B cell (primary cell): ENCODE data around the gene ACAP2. TPM values are rescaled to one million over a fixed set of nuclear protein-coding genes. Genes with fewer than 3 reads are reported as not detected.

Source experiments
- ATAC-seq: fragments of 200-7000 bp; cut with Tn5 transposase; one replicate; pipeline ENCODE4 v1.10.0; 2021; ENCODE audit warnings: low read depth, mild to moderate bottlenecking, moderate number of reproducible peaks, moderate library complexity
- CTCF ChIA-PET: fragments of 350-600 bp; sonication (Branson Sonifier 250); formaldehyde crosslinking; loops from one replicate; lab custom pipeline; 2021; ENCODE audit warnings: antibody characterized with exemption, inconsistent platforms; lab: Charles Lee
- POLR2A ChIA-PET: fragments of 350-600 bp; sonication (Branson Sonifier 250); formaldehyde crosslinking; loops from one replicate; lab custom pipeline; 2021; ENCODE audit warnings: antibody characterized with exemption; lab: Charles Lee
- DNase-seq: peaks from one replicate; pipeline ENCODE4 v3.0.0; 2013
- H2AFZ ChIP-seq: 2 replicates; pipeline ENCODE4 v1.6.1; 2012; ENCODE audit warnings: mild to moderate bottlenecking, low read depth, low read length; ENCODE audit not compliant: insufficient read depth, poor library complexity, severe bottlenecking
- H3K27ac ChIP-seq, 2 donors: 1 replicate in 1 of 2; 2 replicates in 1 of 2; pipeline ENCODE4 v1.5.1; 2012 to 2013; ENCODE audit warnings: low read length in 2 of 2, mild to moderate bottlenecking in 2 of 2, moderate library complexity in 1 of 2
- H3K27me3 ChIP-seq, 4 experiments: fragments of 200-600 bp in 1 of 4; sonication (generic) in 1 of 4; replicated peaks in 1 of 4; 1 replicate in 2 of 4; 2 replicates in 2 of 4; pipeline versions ENCODE4 v1.6.1 to v1.7.0; 2013 to 2016; ENCODE audit warnings: low read length in 3 of 4, mild to moderate bottlenecking in 2 of 4, mixed read lengths in 1 of 4, moderate library complexity in 1 of 4; ENCODE audit not compliant: insufficient read depth in 4 of 4, control insufficient read depth in 3 of 4; ENCODE audit errors: control extremely low read depth in 1 of 4
- H3K36me3 ChIP-seq, 2 experiments: replicated peaks in 1 of 2; 1 replicate in 1 of 2; 2 replicates in 1 of 2; pipeline versions ENCODE4 v1.6.1 to v1.7.1; 2013; ENCODE audit warnings: low read length in 1 of 2; ENCODE audit not compliant: insufficient read depth in 2 of 2, control insufficient read depth in 1 of 2; ENCODE audit errors: control extremely low read depth in 1 of 2, extremely low read depth in 1 of 2
- H3K4me1 ChIP-seq, 2 donors: fragments of 200-600 bp in 1 of 2; sonication (generic) in 1 of 2; 1 replicate in 1 of 2; 2 replicates in 1 of 2; pipeline versions ENCODE4 v1.5.1 to v1.6.1; 2013 to 2017; ENCODE audit warnings: low read length in 2 of 2; ENCODE audit not compliant: control insufficient read depth in 2 of 2, insufficient read depth in 2 of 2
- H3K4me2 ChIP-seq: replicated peaks from 2 replicates; pipeline ENCODE3; 2012; ENCODE audit warnings: mild to moderate bottlenecking, low read depth, low read length; ENCODE audit not compliant: poor library complexity, severe bottlenecking
- H3K4me3 ChIP-seq, 5 experiments: fragments of 200-600 bp in 1 of 5; sonication (generic) in 1 of 5; 1 replicate in 3 of 5; 2 replicates in 2 of 5; pipeline versions ENCODE4 v1.5.1 to v1.7.0; 2011 to 2016; ENCODE audit warnings: low read length in 4 of 5, mild to moderate bottlenecking in 4 of 5, low read depth in 2 of 5, control low read depth in 1 of 5, moderate library complexity in 1 of 5; ENCODE audit not compliant: insufficient read depth in 1 of 5; ENCODE audit errors: control extremely low read depth in 1 of 5, extremely low read depth in 1 of 5
- H3K79me2 ChIP-seq: fragments of 200-600 bp; sonication (generic); one replicate; pipeline ENCODE4 v1.6.0; 2016; ENCODE audit warnings: low read length; ENCODE audit not compliant: control insufficient read depth, insufficient read depth
- H3K9ac ChIP-seq: fragments of 200-600 bp; sonication (generic); 2 replicates; pipeline ENCODE4 v1.6.1; 2017; ENCODE audit warnings: mild to moderate bottlenecking, low read length, moderate library complexity
- H3K9me3 ChIP-seq, 3 donors: one replicate each; pipeline versions ENCODE4 v1.6.1 to v1.7.1; 2013; ENCODE audit warnings: low read length in 2 of 3; ENCODE audit not compliant: control insufficient read depth in 2 of 3, insufficient read depth in 1 of 3; ENCODE audit errors: control extremely low read depth in 1 of 3
- H4K20me1 ChIP-seq: 2 replicates; pipeline ENCODE4 v1.6.0; 2012; ENCODE audit warnings: mild to moderate bottlenecking, low read length; ENCODE audit not compliant: insufficient read depth, control insufficient read depth, poor library complexity, severe bottlenecking
- H3K27ac Mint-ChIP-seq: one replicate; pipeline ENCODE4 v1.8.0; 2021; ENCODE audit warnings: mixed read lengths
- H3K27me3 Mint-ChIP-seq: one replicate; pipeline ENCODE4 v1.8.0; 2021; ENCODE audit warnings: mixed read lengths
- H3K4me1 Mint-ChIP-seq: one replicate; pipeline ENCODE4 v1.8.0; 2021; ENCODE audit warnings: mixed read lengths
- H3K4me3 Mint-ChIP-seq: one replicate; pipeline ENCODE4 v1.8.0; 2021; ENCODE audit warnings: mixed read lengths
- H3K9me3 Mint-ChIP-seq: one replicate; pipeline ENCODE4 v1.8.0; 2022; ENCODE audit warnings: mixed read lengths; ENCODE audit not compliant: insufficient read depth
- EZH2 ChIP-seq: IDR thresholded peaks from 2 replicates; pipeline ENCODE4 v1.6.1; 2012; ENCODE audit warnings: borderline replicate concordance, low read depth, mild to moderate bottlenecking, moderate library complexity, low read length; ENCODE audit not compliant: insufficient read depth, poor library complexity, severe bottlenecking
- WGBS: methylation state at CpG from one replicate; pipeline ENCODE4 v1.1.5; 2013; ENCODE audit warnings: missing lambda C conversion rate; ENCODE audit not compliant: insufficient coverage; 5-methylcytosine and 5-hydroxymethylcytosine counted together
- intact Hi-C: fragments of 100-400 bp; cut with micrococcal nuclease; formaldehyde crosslinking; loops from one replicate; pipeline ENCODE4 v1.10.0; 2022
- polyA plus RNA-seq: library from polyadenylated mRNA; depleted of rRNA; stranded (reverse); fragments of >200 nt; gene quantifications from 2 replicates; pipeline ENCODE4 v1.2.3, GENCODE V29; 2012
- total RNA-seq, 2 donors: library from RNA; stranded (reverse); fragments of 120-200 nt in 1 of 2; gene quantifications; 1 replicate in 1 of 2; 2 replicates in 1 of 2; pipeline versions ENCODE4 v1.2.3 to v1.2.4, GENCODE V29; 2013 to 2022
- TF ChIP-seq, protein P1 (sequence below): fragments of 200-600 bp; IDR thresholded peaks from one replicate; pipeline ENCODE4 v1.8.0; 2022; ENCODE audit warnings: antibody characterized with exemption, mild to moderate bottlenecking

The ACAP2 gene
- total and polyA plus RNA-seq, 2 donors (not counting 1 experiment from before 2014, with no cell fraction given): 18.6 to 113 TPM

GRCh38 chr3:195260280-195260905, 182.4 kb downstream of the ACAP2 start:
- peak overlapping the region; percentile 41 to 89 (median 71) for H3K4me3 ChIP-seq
- no peaks in the 10 kb centered on the region for H3K27me3 ChIP-seq
- H3K27ac ChIP-seq: no peak overlapping the region
- peak overlapping the region; percentile 100 for H3K4me2 ChIP-seq
- Mint-ChIP-seq H3K27me3 (no peaks in the 10 kb centered on the region), H3K27ac (peak overlapping the region; percentile 70), H3K9me3 (no peaks in the 10 kb centered on the region), H3K4me1 (peaks cover 19% of the 10 kb centered on the region), H3K4me3 (peak overlapping the region; percentile 84)
- peaks cover 16 to 23% of the 10 kb centered on the region in 2 donors for H3K4me1 ChIP-seq
- peaks cover 9% of the 10 kb centered on the region for H3K79me2 ChIP-seq
- H3K36me3 ChIP-seq: no peaks in the 10 kb centered on the region
- WGBS: 2% methylated on average over 40 of the region's 41 CpGs
- H3K9me3 ChIP-seq: no peaks in the 10 kb centered on the region
- peak overlapping the region; percentile 82 for H3K9ac ChIP-seq
- TF ChIP-seq, protein P1, sequence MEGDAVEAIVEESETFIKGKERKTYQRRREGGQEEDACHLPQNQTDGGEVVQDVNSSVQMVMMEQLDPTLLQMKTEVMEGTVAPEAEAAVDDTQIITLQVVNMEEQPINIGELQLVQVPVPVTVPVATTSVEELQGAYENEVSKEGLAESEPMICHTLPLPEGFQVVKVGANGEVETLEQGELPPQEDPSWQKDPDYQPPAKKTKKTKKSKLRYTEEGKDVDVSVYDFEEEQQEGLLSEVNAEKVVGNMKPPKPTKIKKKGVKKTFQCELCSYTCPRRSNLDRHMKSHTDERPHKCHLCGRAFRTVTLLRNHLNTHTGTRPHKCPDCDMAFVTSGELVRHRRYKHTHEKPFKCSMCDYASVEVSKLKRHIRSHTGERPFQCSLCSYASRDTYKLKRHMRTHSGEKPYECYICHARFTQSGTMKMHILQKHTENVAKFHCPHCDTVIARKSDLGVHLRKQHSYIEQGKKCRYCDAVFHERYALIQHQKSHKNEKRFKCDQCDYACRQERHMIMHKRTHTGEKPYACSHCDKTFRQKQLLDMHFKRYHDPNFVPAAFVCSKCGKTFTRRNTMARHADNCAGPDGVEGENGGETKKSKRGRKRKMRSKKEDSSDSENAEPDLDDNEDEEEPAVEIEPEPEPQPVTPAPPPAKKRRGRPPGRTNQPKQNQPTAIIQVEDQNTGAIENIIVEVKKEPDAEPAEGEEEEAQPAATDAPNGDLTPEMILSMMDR: peak; percentile 17
- no peak for TF ChIP-seq EZH2
- ChIA-PET POLR2A (interaction anchor here (0.6 to 1.9 kb wide), 6 partner anchors 10 to 589 kb away, joined by 3 to 8 read pairs (median 6); partner anchors contain the start of genes FAM43A, LSG1 and XXYLT1), CTCF (interaction anchor here (0.6 to 3.9 kb wide), 18 partner anchors 10 to 927 kb away, joined by 3 to 68 read pairs (median 3); partner anchors contain the start of genes LSG1 and XXYLT1)
- H4K20me1 ChIP-seq: no peaks in the 10 kb centered on the region
- intact Hi-C loops: loop anchor here (1.0 to 2.0 kb wide), 6 partner anchors 11 to 774 kb away; partner anchors contain the start of genes ATP13A3, LSG1 and XXYLT1
- DNase-seq (no peak), ATAC-seq (peak; percentile 2)
- H2AFZ ChIP-seq: peak overlapping the region; percentile 87
